Measurements from ENCODE around the gene FRA10AC1. TPM values are rescaled to one million over a fixed set of nuclear protein-coding genes. Genes with fewer than 3 reads are reported as not detected.

Gene FRA10AC1
- total RNA-seq, 1 experiment from 2014 or later: 27.6 TPM

DNA sequence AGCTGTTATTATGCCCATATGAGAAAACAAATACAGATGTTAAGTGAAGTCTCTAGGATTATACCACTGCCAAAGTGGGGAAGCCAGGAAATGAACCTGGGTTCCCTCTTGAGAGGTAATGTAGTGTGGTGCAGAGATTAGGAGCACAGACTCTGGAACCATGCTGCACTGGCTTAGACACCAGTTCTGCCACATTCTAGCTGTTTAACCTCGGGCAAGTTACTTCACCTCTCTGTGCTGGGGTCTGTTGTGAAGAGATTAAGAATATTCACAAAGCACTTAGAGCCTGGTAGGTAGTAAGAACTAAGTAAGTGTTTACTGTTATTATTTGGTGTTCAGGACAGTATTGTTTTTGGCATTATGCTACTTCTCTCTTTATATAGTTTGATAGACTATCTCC, 48.2 kb downstream of the FRA10AC1 start:
- Histone ChIP-seq H3K4me2 (ENCODE audit: low read depth, low read length, poor library complexity, severe bottlenecking) (no peak overlapping the region), H2AFZ (ENCODE audit: low read length) (no peak overlapping the region), H3K9me2 (replicated peaks; ENCODE audit: insufficient read depth, low read length) (no peaks in the 10 kb centered on the region), H3K36me3 (ENCODE audit: insufficient read depth, low read length) (no peaks in the 10 kb centered on the region), H3K4me3 (ENCODE audit: low read length) (no peak overlapping the region), H3K79me2 (ENCODE audit: low read length) (no peaks in the 10 kb centered on the region), H3K9ac (ENCODE audit: low read length) (no peak overlapping the region), H3K27me3 (ENCODE audit: low read length) (no peaks in the 10 kb centered on the region), H3K9me3 (ENCODE audit: low read length) (no peaks in the 10 kb centered on the region), H3K27ac (ENCODE audit: low read length) (no peak overlapping the region), H4K20me1 (ENCODE audit: insufficient read depth, low read depth, low read length) (no peaks in the 10 kb centered on the region), H3K4me1 (ENCODE audit: low read length) (no peaks in the 10 kb centered on the region)
- no peak for DNase-seq

- no peaks in the 10 kb centered on the region for H3K36me3 ChIP-seq (ENCODE audit: insufficient read depth, low read length)
- H3K9me2 ChIP-seq (replicated peaks; ENCODE audit: insufficient read depth, low read length): no peaks in the 10 kb centered on the region
- H3K4me3 ChIP-seq (ENCODE audit: low read length): no peak overlapping the region
- H3K9me3 ChIP-seq (ENCODE audit: low read length): no peaks in the 10 kb centered on the region
- H3K27ac ChIP-seq (ENCODE audit: low read length): no peak overlapping the region
- no peaks in the 10 kb centered on the region for H3K4me1 ChIP-seq (ENCODE audit: low read length)
- no peak for DNase-seq
- no peak overlapping the region for H3K4me2 ChIP-seq (ENCODE audit: low read depth, low read length, poor library complexity, severe bottlenecking)
- H4K20me1 ChIP-seq (ENCODE audit: insufficient read depth, low read depth, low read length): no peaks in the 10 kb centered on the region
- H3K79me2 ChIP-seq (ENCODE audit: low read length): no peaks in the 10 kb centered on the region
- H3K27me3 ChIP-seq (ENCODE audit: low read length): no peaks in the 10 kb centered on the region
- H3K9ac ChIP-seq (ENCODE audit: low read length): no peak overlapping the region
- H2AFZ ChIP-seq (ENCODE audit: low read length): no peak overlapping the region
These were observed 49.5 kb downstream of the FRA10AC1 start for GRCh38 chr10:93652857-93653256.

DNA sequence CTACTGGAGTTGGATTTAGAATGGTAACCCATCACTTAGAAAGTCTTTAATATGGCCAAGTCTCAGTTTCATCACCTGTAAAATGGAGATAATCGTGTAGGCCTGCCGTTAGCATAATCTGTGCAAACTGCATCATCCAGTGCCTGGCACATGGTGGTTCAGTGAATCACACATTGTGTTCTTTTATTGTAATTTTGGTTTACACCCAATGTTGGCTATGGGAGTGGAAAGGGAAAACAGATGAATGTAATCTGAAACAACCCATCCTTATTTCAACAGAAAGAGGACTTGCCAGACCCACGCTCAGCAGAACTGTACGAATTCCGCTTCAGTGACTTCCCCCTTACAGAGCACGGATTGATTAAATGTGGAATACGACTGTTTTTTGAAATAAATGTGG, 62.6 kb downstream of the FRA10AC1 start:
- Histone ChIP-seq H3K4me1 (ENCODE audit: low read length) (no peaks in the 10 kb centered on the region), H3K27ac (ENCODE audit: low read length) (no peak overlapping the region), H3K27me3 (ENCODE audit: low read length) (no peaks in the 10 kb centered on the region), H3K4me2 (ENCODE audit: low read depth, low read length, poor library complexity, severe bottlenecking) (no peak overlapping the region), H3K4me3 (ENCODE audit: low read length) (no peak overlapping the region), H3K9me2 (replicated peaks; ENCODE audit: insufficient read depth, low read length) (no peaks in the 10 kb centered on the region), H4K20me1 (ENCODE audit: insufficient read depth, low read depth, low read length) (no peaks in the 10 kb centered on the region), H3K9me3 (ENCODE audit: low read length) (no peaks in the 10 kb centered on the region), H3K36me3 (ENCODE audit: insufficient read depth, low read length) (no peaks in the 10 kb centered on the region), H3K9ac (ENCODE audit: low read length) (no peak overlapping the region), H2AFZ (ENCODE audit: low read length) (no peak overlapping the region), H3K79me2 (ENCODE audit: low read length) (no peaks in the 10 kb centered on the region)
- DNase-seq: no peak

DNA sequence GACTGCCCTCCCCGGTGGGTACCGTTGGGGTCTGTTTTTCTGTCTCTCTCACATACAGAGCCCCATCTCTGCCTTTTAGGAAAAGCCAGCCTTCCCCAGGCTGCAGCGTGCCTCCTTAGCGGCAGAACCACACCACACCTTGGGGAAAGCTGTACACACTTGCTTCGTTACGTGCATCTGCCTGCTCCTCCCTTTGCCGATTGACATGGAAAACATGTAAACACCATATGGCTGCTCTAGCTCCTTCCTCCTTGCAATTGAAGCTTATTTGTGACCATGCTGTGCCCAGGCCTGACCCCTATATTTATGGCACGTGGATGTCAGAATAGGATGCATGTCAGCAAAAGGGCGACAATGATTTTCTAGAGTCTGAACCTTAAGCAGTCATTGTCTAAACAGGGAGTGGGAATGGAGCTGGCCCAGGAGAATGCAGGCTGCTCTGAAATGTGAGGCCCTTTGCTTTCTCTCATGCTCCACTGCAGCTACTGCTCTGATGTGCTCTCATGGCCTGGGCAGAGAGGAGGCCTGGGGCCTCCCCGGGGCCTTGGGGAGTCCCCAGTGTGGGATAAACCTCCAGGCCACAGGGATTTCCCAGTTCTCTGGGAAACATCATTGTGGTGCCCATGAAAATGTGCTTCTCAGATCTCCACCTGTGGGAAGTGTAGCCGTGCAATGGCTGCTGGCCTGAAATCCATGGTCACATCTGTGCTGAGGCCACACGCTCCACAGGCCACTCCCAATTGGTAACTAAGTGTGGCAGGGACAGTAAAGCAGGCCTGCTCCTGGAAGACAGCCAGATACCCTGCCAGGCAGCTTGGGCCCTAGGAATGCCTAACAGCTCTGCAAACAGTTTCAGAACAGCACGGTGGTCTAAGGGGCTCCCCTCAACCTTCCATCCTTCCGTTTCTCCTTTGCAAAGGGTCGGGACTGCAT, 71.5 kb downstream of the FRA10AC1 start:
- H3K27me3 ChIP-seq (ENCODE audit: low read length): no peaks in the 10 kb centered on the region
- no peaks in the 10 kb centered on the region for H3K79me2 ChIP-seq (ENCODE audit: low read length)
- no peak overlapping the region for H3K9ac ChIP-seq (ENCODE audit: low read length)
- H4K20me1 ChIP-seq (ENCODE audit: insufficient read depth, low read depth, low read length): no peaks in the 10 kb centered on the region
- H3K4me3 ChIP-seq (ENCODE audit: low read length): no peak overlapping the region
- H3K4me2 ChIP-seq (ENCODE audit: low read depth, low read length, poor library complexity, severe bottlenecking): no peak overlapping the region
- no peaks in the 10 kb centered on the region for H3K9me3 ChIP-seq (ENCODE audit: low read length)
- H3K9me2 ChIP-seq (replicated peaks; ENCODE audit: insufficient read depth, low read length): no peaks in the 10 kb centered on the region
- H3K27ac ChIP-seq (ENCODE audit: low read length): no peak overlapping the region
- no peaks in the 10 kb centered on the region for H3K36me3 ChIP-seq (ENCODE audit: insufficient read depth, low read length)
- no peak for DNase-seq
- no peak overlapping the region for H2AFZ ChIP-seq (ENCODE audit: low read length)
- H3K4me1 ChIP-seq (ENCODE audit: low read length): no peaks in the 10 kb centered on the region

- Histone ChIP-seq H3K27me3 (ENCODE audit: low read length) (no peaks in the 10 kb centered on the region), H3K36me3 (ENCODE audit: insufficient read depth, low read length) (no peaks in the 10 kb centered on the region), H3K27ac (ENCODE audit: low read length) (no peak overlapping the region), H3K79me2 (ENCODE audit: low read length) (no peaks in the 10 kb centered on the region), H3K4me1 (ENCODE audit: low read length) (no peaks in the 10 kb centered on the region), H3K9ac (ENCODE audit: low read length) (no peak overlapping the region), H4K20me1 (ENCODE audit: insufficient read depth, low read depth, low read length) (no peaks in the 10 kb centered on the region), H3K4me3 (ENCODE audit: low read length) (no peak overlapping the region), H3K4me2 (ENCODE audit: low read depth, low read length, poor library complexity, severe bottlenecking) (no peak overlapping the region), H3K9me2 (replicated peaks; ENCODE audit: insufficient read depth, low read length) (no peaks in the 10 kb centered on the region), H3K9me3 (ENCODE audit: low read length) (no peaks in the 10 kb centered on the region), H2AFZ (ENCODE audit: low read length) (no peak overlapping the region)
- no peak for DNase-seq
These were observed 72.6 kb downstream of the FRA10AC1 start for GRCh38 chr10:93629647-93630305.

- H3K9ac ChIP-seq (ENCODE audit: low read length): no peak overlapping the region
- H3K4me3 ChIP-seq (ENCODE audit: low read length): no peak overlapping the region
- H3K79me2 ChIP-seq (ENCODE audit: low read length): no peaks in the 10 kb centered on the region
- H4K20me1 ChIP-seq (ENCODE audit: insufficient read depth, low read depth, low read length): no peaks in the 10 kb centered on the region
- H3K9me3 ChIP-seq (ENCODE audit: low read length): no peaks in the 10 kb centered on the region
- DNase-seq: no peak
- no peak overlapping the region for H3K4me2 ChIP-seq (ENCODE audit: low read depth, low read length, poor library complexity, severe bottlenecking)
- no peak overlapping the region for H3K27ac ChIP-seq (ENCODE audit: low read length)
- H3K4me1 ChIP-seq (ENCODE audit: low read length): no peaks in the 10 kb centered on the region
- no peak overlapping the region for H2AFZ ChIP-seq (ENCODE audit: low read length)
- H3K36me3 ChIP-seq (ENCODE audit: insufficient read depth, low read length): no peaks in the 10 kb centered on the region
- no peaks in the 10 kb centered on the region for H3K9me2 ChIP-seq (replicated peaks; ENCODE audit: insufficient read depth, low read length)
- H3K27me3 ChIP-seq (ENCODE audit: low read length): no peaks in the 10 kb centered on the region
These were observed 73.5 kb downstream of the FRA10AC1 start for GRCh38 chr10:93628858-93629257.

GRCh38 chr10:93622942-93623341, 79.5 kb downstream of the FRA10AC1 start:
- Histone ChIP-seq H3K9me3 (ENCODE audit: low read length) (no peaks in the 10 kb centered on the region), H3K9ac (ENCODE audit: low read length) (no peak overlapping the region), H3K4me2 (ENCODE audit: low read depth, low read length, poor library complexity, severe bottlenecking) (no peak overlapping the region), H4K20me1 (ENCODE audit: insufficient read depth, low read depth, low read length) (no peaks in the 10 kb centered on the region), H3K27ac (ENCODE audit: low read length) (no peak overlapping the region), H3K9me2 (replicated peaks; ENCODE audit: insufficient read depth, low read length) (no peaks in the 10 kb centered on the region), H3K79me2 (ENCODE audit: low read length) (no peaks in the 10 kb centered on the region), H3K4me1 (ENCODE audit: low read length) (no peaks in the 10 kb centered on the region), H3K4me3 (ENCODE audit: low read length) (no peak overlapping the region), H3K27me3 (ENCODE audit: low read length) (no peaks in the 10 kb centered on the region), H3K36me3 (ENCODE audit: insufficient read depth, low read length) (no peaks in the 10 kb centered on the region), H2AFZ (ENCODE audit: low read length) (no peak overlapping the region)
- no peak for DNase-seq

- H3K36me3 ChIP-seq (ENCODE audit: insufficient read depth, low read length): no peaks in the 10 kb centered on the region
- peaks cover 1% of the 10 kb centered on the region for H3K4me1 ChIP-seq (ENCODE audit: low read length)
- no peaks in the 10 kb centered on the region for H3K27me3 ChIP-seq (ENCODE audit: low read length)
- H3K79me2 ChIP-seq (ENCODE audit: low read length): no peaks in the 10 kb centered on the region
- H3K4me3 ChIP-seq (ENCODE audit: low read length): no peak overlapping the region
- no peaks in the 10 kb centered on the region for H3K9me2 ChIP-seq (replicated peaks; ENCODE audit: insufficient read depth, low read length)
- DNase-seq: no peak
- no peak overlapping the region for H2AFZ ChIP-seq (ENCODE audit: low read length)
- no peak overlapping the region for H3K4me2 ChIP-seq (ENCODE audit: low read depth, low read length, poor library complexity, severe bottlenecking)
- no peak overlapping the region for H3K9ac ChIP-seq (ENCODE audit: low read length)
- no peaks in the 10 kb centered on the region for H4K20me1 ChIP-seq (ENCODE audit: insufficient read depth, low read depth, low read length)
- H3K9me3 ChIP-seq (ENCODE audit: low read length): no peaks in the 10 kb centered on the region
- no peak overlapping the region for H3K27ac ChIP-seq (ENCODE audit: low read length)
These were observed 81.5 kb downstream of the FRA10AC1 start for GRCh38 chr10:93620925-93621324.
